Hepatocyte (in vitro differentiated cells): Measurements from ENCODE around the gene ITPR1. TPM values are rescaled to one million over a fixed set of nuclear protein-coding genes. Genes with fewer than 3 reads are reported as not detected.

Source experiments
- DNase-seq: peaks from one replicate; pipeline ENCODE4 v3.0.0-alpha.2; 2016; ENCODE audit warnings: low spot score
- H2AFZ ChIP-seq: fragments of 200-600 bp; sonication (generic); 2 replicates; pipeline ENCODE4 v1.6.0; 2016; ENCODE audit warnings: antibody characterized with exemption, mild to moderate bottlenecking
- H3K27ac ChIP-seq: fragments of 200-600 bp; sonication (generic); 2 replicates; pipeline ENCODE4 v1.5.1; 2016; ENCODE audit warnings: mild to moderate bottlenecking
- H3K27me3 ChIP-seq: fragments of 200-600 bp; sonication (generic); 2 replicates; pipeline ENCODE4 v1.6.1; 2016
- H3K36me3 ChIP-seq: fragments of 200-600 bp; sonication (generic); replicated peaks from 2 replicates; pipeline ENCODE4 v1.5.1; 2016; ENCODE audit warnings: low read depth; ENCODE audit not compliant: insufficient read depth
- H3K4me1 ChIP-seq: fragments of 200-600 bp; sonication (generic); 2 replicates; pipeline ENCODE4 v1.5.1; 2016; ENCODE audit warnings: mild to moderate bottlenecking, moderate library complexity; ENCODE audit not compliant: insufficient read depth
- H3K4me2 ChIP-seq: fragments of 200-600 bp; sonication (generic); 2 replicates; pipeline ENCODE4 v1.6.0; 2016
- H3K4me3 ChIP-seq: fragments of 200-600 bp; sonication (generic); 2 replicates; pipeline ENCODE4 v1.5.1; 2016; ENCODE audit warnings: mild to moderate bottlenecking
- H3K79me2 ChIP-seq: fragments of 200-600 bp; sonication (generic); 2 replicates; pipeline ENCODE4 v1.6.0; 2017; ENCODE audit warnings: mild to moderate bottlenecking
- H3K9me2 ChIP-seq: fragments of 200-600 bp; sonication (generic); replicated peaks from 2 replicates; pipeline ENCODE4 v1.6.0; 2017; ENCODE audit warnings: mild to moderate bottlenecking; ENCODE audit not compliant: insufficient read depth
- H3K9me3 ChIP-seq: fragments of 200-600 bp; sonication (generic); 2 replicates; pipeline ENCODE4 v1.5.1; 2016; ENCODE audit warnings: low read depth, mild to moderate bottlenecking
- H4K20me1 ChIP-seq: fragments of 200-600 bp; sonication (generic); 2 replicates; pipeline ENCODE4 v1.6.0; 2016; ENCODE audit warnings: mild to moderate bottlenecking; ENCODE audit not compliant: insufficient read depth, poor library complexity, severe bottlenecking
- CTCF ChIP-seq: fragments of 200-600 bp; sonication (generic); IDR thresholded peaks from 2 replicates; pipeline ENCODE4 v1.5.1; 2016; ENCODE audit warnings: antibody characterized with exemption, mild to moderate bottlenecking; ENCODE audit not compliant: poor library complexity
- EZH2 ChIP-seq: fragments of 200-600 bp; sonication (generic); IDR thresholded peaks from 2 replicates; pipeline ENCODE4 v1.6.1; 2016; ENCODE audit warnings: antibody characterized with exemption, mild to moderate bottlenecking, borderline replicate concordance
- EZH2phosphoT487 ChIP-seq: fragments of 200-600 bp; sonication (generic); IDR thresholded peaks from one replicate; pipeline ENCODE4 v1.6.1; 2018; ENCODE audit warnings: antibody characterized with exemption, mild to moderate bottlenecking, low read depth, moderate library complexity; ENCODE audit not compliant: unreplicated experiment, severe bottlenecking
- WGBS: methylation state at CpG from one replicate; pipeline ENCODE4 v1.1.6; 2016; ENCODE audit warnings: low lambda C conversion rate; ENCODE audit errors: missing lambda C conversion rate; 5-methylcytosine and 5-hydroxymethylcytosine counted together
- polyA plus RNA-seq: library from polyadenylated mRNA; unstranded; fragments of >200 nt; fragmentation: Nextera tagmentation; extraction: Ambion mirVana; gene quantifications from 2 replicates; pipeline ENCODE4 v1.2.1, GENCODE V29; 2016
- total RNA-seq: library from RNA; depleted of rRNA; stranded (reverse); fragments of >200 nt; gene quantifications from 2 replicates; pipeline ENCODE4 v1.2.3, GENCODE V29; 2014

ITPR1 gene
- total and polyA plus RNA-seq, 2 experiments from 2014 or later, result 46.8 to 90.8 TPM

- Histone ChIP-seq H3K4me2 (peak overlapping the region; percentile 43), H3K9me2 (no peaks in the 10 kb centered on the region)
- 58% methylated on average over 2 of the region's 2 CpGs for WGBS
Observed at GRCh38 chr3:4506559-4507023, 13.4 kb downstream of the ITPR1 start.

GRCh38 chr3:4507024-4507596 is 14.0 kb downstream of the ITPR1 start:
- TF ChIP-seq CTCF, result no peak
- no peak for TF ChIP-seq EZH2phosphoT487
- TF ChIP-seq EZH2, result no peak
- H3K9me3 ChIP-seq, result no peaks in the 10 kb centered on the region
- no peak overlapping the region for H2AFZ ChIP-seq
- H3K9me2 ChIP-seq, result no peaks in the 10 kb centered on the region
- H3K27ac ChIP-seq, result peak overlapping the region; percentile 43
- no peaks in the 10 kb centered on the region for H3K27me3 ChIP-seq
- H3K4me3 ChIP-seq, result no peak overlapping the region
- peak overlapping the region; percentile 43 for H3K4me2 ChIP-seq
- peaks cover 36% of the 10 kb centered on the region for H3K4me1 ChIP-seq
- 69% methylated on average over 5 of the region's 5 CpGs for WGBS
- peaks cover 48% of the 10 kb centered on the region for H3K79me2 ChIP-seq
- H3K36me3 ChIP-seq, result peaks cover 3% of the 10 kb centered on the region
- no peaks in the 10 kb centered on the region for H4K20me1 ChIP-seq
- DNase-seq, result no peak

More at GRCh38 chr3:4506559-4507023, 13.4 kb downstream of the ITPR1 start:
- Histone ChIP-seq H2AFZ (no peak overlapping the region), H3K36me3 (peaks cover 3% of the 10 kb centered on the region), H3K27ac (peak overlapping the region; percentile 43), H3K4me3 (no peak overlapping the region), H3K79me2 (peaks cover 46% of the 10 kb centered on the region), H3K4me1 (peaks cover 41% of the 10 kb centered on the region), H3K27me3 (no peaks in the 10 kb centered on the region), H3K9me3 (no peaks in the 10 kb centered on the region), H4K20me1 (no peaks in the 10 kb centered on the region)
- TF ChIP-seq EZH2phosphoT487 (no peak), EZH2 (no peak), CTCF (no peak)
- no peak for DNase-seq

DNA sequence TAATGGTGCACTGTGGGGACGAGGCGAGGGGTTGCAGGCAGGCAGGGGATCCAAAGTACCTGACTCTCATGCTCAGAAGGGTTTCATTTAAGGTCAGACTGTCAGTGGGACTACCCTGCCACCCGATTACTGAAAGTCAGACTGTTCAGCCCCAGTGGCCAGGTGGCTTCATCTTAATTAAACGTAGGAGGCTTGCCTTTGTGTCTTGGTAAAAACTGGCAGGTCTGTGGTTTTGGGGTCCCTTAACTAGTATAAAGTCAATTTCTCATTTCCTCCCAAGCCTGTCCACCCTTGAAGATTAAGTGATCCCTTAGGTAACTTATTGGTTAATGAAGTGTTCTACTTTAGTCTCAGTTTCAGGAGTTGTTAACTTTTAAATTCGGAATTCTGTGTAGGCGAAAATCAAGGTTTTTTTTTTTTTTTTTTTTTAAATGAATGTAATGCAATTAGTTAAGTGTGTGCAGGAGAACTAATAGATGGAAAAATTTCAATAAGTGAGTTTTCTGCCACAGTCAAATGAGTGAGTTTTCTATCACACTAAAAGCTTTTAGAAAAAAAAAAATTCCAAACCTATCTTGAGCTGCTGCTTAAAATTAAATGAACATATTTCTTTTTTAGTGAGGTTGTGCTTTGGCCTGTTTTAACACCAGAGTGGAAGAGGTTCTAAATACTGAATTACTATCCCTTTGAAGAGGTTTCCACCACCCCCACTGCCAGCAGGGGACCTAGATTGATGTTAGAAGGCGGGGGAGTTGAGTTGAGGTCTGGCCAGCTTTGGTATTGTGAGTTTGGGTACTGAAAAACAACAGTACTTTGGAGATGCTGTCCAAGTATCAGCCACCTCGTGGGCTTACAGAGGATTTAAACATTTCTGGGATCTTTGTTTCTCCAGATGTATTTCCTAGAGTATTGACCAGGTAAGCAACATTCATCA is 15.2 kb downstream of the ITPR1 start:
- TF ChIP-seq CTCF (no peak), EZH2 (no peak), EZH2phosphoT487 (no peak)
- Histone ChIP-seq H3K9me2 (no peaks in the 10 kb centered on the region), H3K27ac (peak overlapping the region; percentile 43), H3K36me3 (peaks cover 3% of the 10 kb centered on the region), H3K27me3 (no peaks in the 10 kb centered on the region), H2AFZ (no peak overlapping the region), H3K4me1 (peaks cover 36% of the 10 kb centered on the region), H3K9me3 (no peaks in the 10 kb centered on the region), H3K79me2 (peaks cover 44% of the 10 kb centered on the region), H3K4me3 (no peak overlapping the region), H3K4me2 (no peak overlapping the region), H4K20me1 (no peaks in the 10 kb centered on the region)
- no peak for DNase-seq
- WGBS, result 80% methylated on average over 8 of the region's 8 CpGs
